ENCODE data around the gene PLEKHA7. TPM values are rescaled to one million over a fixed set of nuclear protein-coding genes. Genes with fewer than 3 reads are reported as not detected.

Gene PLEKHA7
- total RNA-seq, 1 donor from 2014 or later: 9.5 TPM

DNA sequence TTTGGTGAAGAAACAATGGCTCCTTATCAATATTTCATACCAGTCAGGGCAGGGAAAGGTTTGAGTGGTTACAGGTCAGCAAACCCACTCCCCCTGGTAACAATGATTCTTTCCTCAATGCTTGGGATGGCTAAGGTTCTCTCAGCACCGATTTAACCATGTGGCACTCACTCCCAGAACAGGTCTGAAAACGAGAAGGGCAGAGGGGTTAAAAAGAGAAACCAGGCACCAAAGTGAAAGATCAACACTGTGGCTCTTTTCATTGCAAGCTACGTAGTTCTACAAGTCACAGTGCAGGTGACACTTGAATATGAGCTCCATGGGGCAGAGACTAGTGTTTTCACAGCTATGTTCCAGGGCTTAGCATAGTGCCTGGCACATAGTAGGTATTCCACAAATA lies 132.4 kb downstream of the PLEKHA7 start:
- no peak overlapping the region for H3K4me3 ChIP-seq
- H3K36me3 ChIP-seq: no peaks in the 10 kb centered on the region
- no peak for DNase-seq (ENCODE audit: low spot score in 2 of 2)
- intact Hi-C loops (cut with DNase I): no loop called here
- no peaks in the 10 kb centered on the region for H3K9me3 ChIP-seq
- no peak overlapping the region for H3K27ac ChIP-seq
- no peaks in the 10 kb centered on the region for H3K27me3 ChIP-seq
- H3K4me1 ChIP-seq: no peaks in the 10 kb centered on the region
- TF ChIP-seq, protein P1, sequence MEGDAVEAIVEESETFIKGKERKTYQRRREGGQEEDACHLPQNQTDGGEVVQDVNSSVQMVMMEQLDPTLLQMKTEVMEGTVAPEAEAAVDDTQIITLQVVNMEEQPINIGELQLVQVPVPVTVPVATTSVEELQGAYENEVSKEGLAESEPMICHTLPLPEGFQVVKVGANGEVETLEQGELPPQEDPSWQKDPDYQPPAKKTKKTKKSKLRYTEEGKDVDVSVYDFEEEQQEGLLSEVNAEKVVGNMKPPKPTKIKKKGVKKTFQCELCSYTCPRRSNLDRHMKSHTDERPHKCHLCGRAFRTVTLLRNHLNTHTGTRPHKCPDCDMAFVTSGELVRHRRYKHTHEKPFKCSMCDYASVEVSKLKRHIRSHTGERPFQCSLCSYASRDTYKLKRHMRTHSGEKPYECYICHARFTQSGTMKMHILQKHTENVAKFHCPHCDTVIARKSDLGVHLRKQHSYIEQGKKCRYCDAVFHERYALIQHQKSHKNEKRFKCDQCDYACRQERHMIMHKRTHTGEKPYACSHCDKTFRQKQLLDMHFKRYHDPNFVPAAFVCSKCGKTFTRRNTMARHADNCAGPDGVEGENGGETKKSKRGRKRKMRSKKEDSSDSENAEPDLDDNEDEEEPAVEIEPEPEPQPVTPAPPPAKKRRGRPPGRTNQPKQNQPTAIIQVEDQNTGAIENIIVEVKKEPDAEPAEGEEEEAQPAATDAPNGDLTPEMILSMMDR (IDR thresholded peaks at IDR 0.05): no peak

DNA sequence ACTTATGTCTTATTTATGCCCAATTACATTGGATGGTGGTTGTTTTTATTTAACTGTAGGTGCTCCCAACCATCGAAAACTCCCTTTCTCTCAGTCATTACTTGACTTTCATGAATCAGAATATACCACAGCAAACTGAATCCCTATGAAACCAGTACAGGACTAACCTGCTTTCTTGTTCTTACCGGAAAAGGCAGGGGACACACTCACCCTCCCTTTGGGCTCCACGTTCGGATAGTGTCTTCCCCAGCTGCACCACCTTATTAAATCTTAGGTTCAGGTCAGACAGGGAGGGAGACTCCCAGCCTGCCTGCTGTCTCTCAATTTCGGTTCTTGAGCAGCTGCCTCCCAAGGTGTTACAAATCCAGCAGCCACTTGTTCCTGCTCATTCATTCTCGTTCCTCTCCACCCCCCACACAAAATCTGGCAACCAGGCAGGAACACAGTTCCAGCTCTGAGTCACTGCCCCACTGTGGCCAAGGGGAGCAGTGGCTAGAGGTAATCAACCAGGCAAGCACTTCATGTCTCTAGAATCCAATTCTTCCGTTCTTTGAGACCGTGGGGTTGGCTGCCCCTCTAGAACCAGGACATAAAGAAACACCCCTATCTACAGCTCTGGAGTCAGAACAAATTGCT lies 133.0 kb downstream of the PLEKHA7 start:
- no peak for DNase-seq (ENCODE audit: low spot score in 2 of 2)
- TF ChIP-seq, protein P1 (IDR thresholded peaks at IDR 0.05): peak in 2 of 3 experiments; percentile 7 to 39
- Histone ChIP-seq H3K4me1 (no peaks in the 10 kb centered on the region), H3K4me3 (no peak overlapping the region), H3K9me3 (no peaks in the 10 kb centered on the region), H3K36me3 (no peaks in the 10 kb centered on the region), H3K27me3 (no peaks in the 10 kb centered on the region), H3K27ac (no peak overlapping the region)
- intact Hi-C loops (cut with DNase I): no loop called here

DNA sequence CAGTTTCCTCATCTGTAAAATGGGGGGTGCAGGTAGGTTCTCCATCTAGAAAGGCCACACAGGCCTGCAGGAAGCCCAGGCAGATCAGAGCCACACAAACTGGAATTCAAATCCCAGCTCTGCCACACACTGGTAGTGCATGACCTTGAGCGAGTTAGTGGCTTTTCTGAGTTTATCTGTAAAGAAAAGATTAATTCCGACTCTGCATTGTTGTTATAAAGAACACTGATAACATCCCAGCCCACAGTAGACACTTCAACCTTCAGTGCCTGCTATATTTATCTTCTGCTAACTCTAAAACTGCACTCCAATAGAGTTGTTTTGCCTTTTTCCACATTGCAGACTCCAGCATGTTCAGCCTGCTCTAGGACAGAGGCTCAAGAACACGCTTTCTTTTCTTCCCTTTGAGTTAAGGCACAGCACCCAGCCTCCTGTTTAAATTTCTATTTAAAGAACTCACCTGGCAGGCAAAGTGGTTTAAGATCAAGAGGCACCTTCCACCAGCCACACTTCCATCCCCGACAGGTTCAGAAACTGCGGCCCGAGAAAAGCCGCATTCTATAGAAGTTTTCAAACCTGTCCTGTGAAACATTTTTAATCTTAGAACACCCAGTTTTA lies 133.9 kb downstream of the PLEKHA7 start:
- no peaks in the 10 kb centered on the region for H3K9me3 ChIP-seq
- H3K4me3 ChIP-seq: no peak overlapping the region
- DNase-seq (ENCODE audit: low spot score in 2 of 2): no peak
- intact Hi-C loops (cut with DNase I): no loop called here
- TF ChIP-seq, protein P1 (IDR thresholded peaks at IDR 0.05): no peak
- H3K27me3 ChIP-seq: no peaks in the 10 kb centered on the region
- H3K4me1 ChIP-seq: no peaks in the 10 kb centered on the region
- no peak overlapping the region for H3K27ac ChIP-seq
- no peaks in the 10 kb centered on the region for H3K36me3 ChIP-seq

DNA sequence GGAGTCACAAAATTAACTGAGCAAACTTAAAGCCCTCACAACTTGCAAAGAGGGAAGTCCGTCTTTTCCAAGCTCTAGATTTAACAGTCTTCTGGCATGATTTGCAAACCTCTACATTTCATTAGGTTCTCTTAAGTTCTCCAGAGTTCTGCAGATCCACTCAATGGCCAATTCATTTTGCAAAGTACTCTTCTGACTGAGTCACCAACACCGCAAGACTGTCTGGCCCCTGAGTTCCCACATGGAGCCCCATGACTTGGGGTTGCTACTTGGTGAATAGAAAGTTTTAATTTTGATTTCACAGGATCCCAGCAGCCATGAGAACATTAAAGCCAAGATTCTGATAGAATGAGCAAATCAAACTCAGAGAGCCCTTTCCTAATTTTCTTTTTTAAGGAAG lies 134.5 kb downstream of the PLEKHA7 start:
- no peaks in the 10 kb centered on the region for H3K4me1 ChIP-seq
- no peak for DNase-seq (ENCODE audit: low spot score in 2 of 2)
- no peak overlapping the region for H3K27ac ChIP-seq
- TF ChIP-seq, protein P1 (IDR thresholded peaks at IDR 0.05): no peak
- H3K9me3 ChIP-seq: no peaks in the 10 kb centered on the region
- no peak overlapping the region for H3K4me3 ChIP-seq
- H3K27me3 ChIP-seq: no peaks in the 10 kb centered on the region
- intact Hi-C loops (cut with DNase I): no loop called here
- no peaks in the 10 kb centered on the region for H3K36me3 ChIP-seq

DNA sequence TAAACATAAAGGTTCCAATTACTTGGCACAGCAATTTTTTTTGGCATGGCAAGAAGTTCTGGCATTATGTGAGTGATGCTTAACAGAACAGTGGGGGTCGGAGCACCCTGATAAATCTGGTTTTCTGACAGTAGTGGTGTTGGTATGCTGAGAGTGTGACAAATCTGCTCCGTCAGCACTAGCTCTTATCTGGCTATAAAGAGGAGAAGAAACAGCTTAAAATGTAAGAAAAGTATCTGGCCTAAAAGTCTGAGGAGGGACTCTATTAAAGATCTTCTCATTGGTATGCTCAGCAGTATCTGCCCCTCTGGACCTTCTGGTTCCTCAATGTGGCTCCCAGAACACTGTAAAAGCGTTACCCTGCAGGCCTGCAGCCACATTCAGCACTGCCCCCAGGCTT lies 137.4 kb downstream of the PLEKHA7 start:
- no peak overlapping the region for H3K4me3 ChIP-seq
- no peak overlapping the region for H3K27ac ChIP-seq
- TF ChIP-seq, protein P1 (IDR thresholded peaks at IDR 0.05): no peak
- no peaks in the 10 kb centered on the region for H3K36me3 ChIP-seq
- no peaks in the 10 kb centered on the region for H3K4me1 ChIP-seq
- intact Hi-C loops (cut with DNase I): no loop called here
- no peak for DNase-seq (ENCODE audit: low spot score in 2 of 2)
- H3K27me3 ChIP-seq: no peaks in the 10 kb centered on the region
- no peaks in the 10 kb centered on the region for H3K9me3 ChIP-seq

All from ascending aorta (tissue), 2 donors.